ENCODE measurements around the gene SEC23A. TPM values are rescaled to one million over a fixed set of nuclear protein-coding genes. Genes with fewer than 3 reads are reported as not detected.
A peak's percentile ranks its signal among the peaks of the same experiment; 100 is the strongest.
"Not testable (repeated sequence)": the region's sequence is repeated elsewhere in the genome, so short reads cannot be mapped to it uniquely, and the experiment has no call there.

SEC23A gene
- total and polyA plus RNA-seq, 2 of the 8 experiments (the other 6 are each of a cell fraction or from before 2014, with no cell fraction given), result 30.9 to 58.2 TPM

DNA sequence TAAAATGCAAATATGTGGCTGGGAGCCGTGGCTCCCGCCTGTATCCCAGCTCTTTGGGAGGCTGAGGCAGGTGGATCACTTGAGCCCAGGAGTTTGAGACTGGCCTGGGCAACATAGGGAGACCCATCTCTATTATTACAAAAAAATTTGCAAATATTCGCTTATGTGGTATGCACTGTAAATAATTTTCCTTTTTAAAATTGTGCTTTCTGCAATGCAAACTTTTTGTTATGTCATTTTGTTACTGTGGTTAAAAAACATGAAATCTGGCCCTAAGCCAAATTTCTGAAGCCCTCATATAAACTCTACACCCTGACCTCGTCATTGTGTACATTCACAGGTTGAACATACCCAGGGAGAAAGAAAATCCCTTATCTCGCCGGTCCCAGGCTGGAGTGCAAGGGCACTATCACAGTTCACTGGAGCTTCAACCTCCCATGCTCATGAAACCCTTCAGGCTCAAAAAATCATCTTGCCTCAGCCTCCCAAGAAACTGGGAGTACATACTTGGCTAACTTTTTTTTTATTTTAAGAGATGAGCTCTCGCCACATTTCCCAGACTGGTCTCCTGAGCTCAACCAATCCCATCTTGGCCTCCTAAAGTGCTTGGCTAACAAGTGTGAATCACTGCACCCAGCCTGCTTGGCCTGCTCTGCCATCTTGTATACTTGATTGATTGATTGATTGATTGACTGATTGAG is 42.4 kb upstream of the SEC23A start (continued):
- TF ChIP-seq SIN3A (conservative IDR thresholded peaks at IDR 0.05 in 1 of 2, IDR thresholded peaks at IDR 0.05 in 1 of 2; ENCODE audit: low read depth in 1 of 2, low read length in 2 of 2), result no peak

GRCh38 chr14:39143226-39143625 is 40.2 kb upstream of the SEC23A start:
- H3K9ac ChIP-seq (replicated peaks in 1 of 4; ENCODE audit: extremely low read depth in 1 of 4, low read depth in 3 of 4, low read length in 3 of 4); H4K5ac ChIP-seq (ENCODE audit: insufficient read length, low read depth, low read length); H3K79me2 ChIP-seq (ENCODE audit: control insufficient read depth in 1 of 2, insufficient read depth in 2 of 2, low read length in 2 of 2); H3K27me3 ChIP-seq (replicated peaks in 1 of 4; ENCODE audit: control insufficient read depth in 3 of 4, extremely low read depth in 1 of 4, insufficient read depth in 3 of 4, low read length in 3 of 4); H2BK12ac ChIP-seq (ENCODE audit: low read depth, low read length); H3K56ac ChIP-seq (replicated peaks; ENCODE audit: insufficient read length, low read depth, low read length); CTCF ChIA-PET (ENCODE audit: partially characterized antibody); FAIRE-seq; H3K79me1 ChIP-seq (ENCODE audit: low read depth, low read length); H4K91ac ChIP-seq (replicated peaks; ENCODE audit: insufficient read length, low read length); H4K20me1 ChIP-seq (replicated peaks in 1 of 2; ENCODE audit: control insufficient read depth in 1 of 2, insufficient read depth in 2 of 2, low read length in 2 of 2); H2BK20ac ChIP-seq (ENCODE audit: low read length); H3K4me1 ChIP-seq (replicated peaks in 1 of 4; ENCODE audit: control insufficient read depth in 3 of 4, insufficient read depth in 4 of 4, low read length in 3 of 4); H3K4me3 ChIP-seq (ENCODE audit: extremely low read depth in 1 of 4, insufficient read depth in 2 of 4, low read depth in 3 of 4, low read length in 4 of 4); H2AFZ ChIP-seq (ENCODE audit: low read length); H2AK5ac ChIP-seq (ENCODE audit: low read depth, low read length); POLR2A ChIA-PET (ENCODE audit: partially characterized antibody); H3K27ac ChIP-seq (ENCODE audit: low read depth, low read length); H2BK15ac ChIP-seq (ENCODE audit: low read length); H3K14ac ChIP-seq (ENCODE audit: insufficient read length); H3K36me3 ChIP-seq (ENCODE audit: control insufficient read depth in 2 of 4, insufficient read depth in 4 of 4, low read length in 3 of 4); H3K18ac ChIP-seq (ENCODE audit: extremely low read depth, low read length); H3K4ac ChIP-seq (replicated peaks; ENCODE audit: insufficient read length, low read depth, low read length); H3K23me2 ChIP-seq (ENCODE audit: low read depth, low read length); H3K23ac ChIP-seq (ENCODE audit: insufficient read length); H2BK5ac ChIP-seq (ENCODE audit: low read depth, low read length); H4K8ac ChIP-seq (ENCODE audit: extremely low read depth, insufficient read depth, low read length); H3K4me2 ChIP-seq (ENCODE audit: insufficient read depth in 1 of 2, low read depth in 2 of 2, low read length in 2 of 2); H2BK120ac ChIP-seq (replicated peaks; ENCODE audit: low read depth, low read length): not testable (repeated sequence)
- H3K9me3 ChIP-seq (ENCODE audit: insufficient read depth in 2 of 2, low read depth in 1 of 2, low read length in 1 of 2), result peaks cover 12% of the 10 kb centered on the region in 2 experiments
- DNase-seq (ENCODE audit: low read depth in 1 of 2, low spot score in 2 of 2), result peak in 1 of 2 experiments; percentile 4
- 78% methylated on average over 2 of the region's 2 CpGs; no CpG with 5 or more reads in 1 of the 2 experiments for WGBS, 2 experiments (ENCODE audit: extremely low coverage in 1 of 2, insufficient coverage in 1 of 2, insufficient read length in 1 of 2, insufficient replicate concordance in 2 of 2, low coverage in 1 of 2, low lambda C conversion rate in 2 of 2, missing lambda C conversion rate in 1 of 2)

Measured in H1 (cell line).